ENCODE results near the gene NRP1.
A peak's percentile ranks its signal among the peaks of the same experiment; 100 is the strongest.

The NRP1 gene

GRCh38 chr10:33147013-33147310 is 187.5 kb downstream of the NRP1 start:
- H2BK15ac ChIP-seq (ENCODE audit: low read length), result no peak overlapping the region
- H2AFZ ChIP-seq (ENCODE audit: low read length), result no peak overlapping the region
- WGBS, 2 donors (ENCODE audit: extremely low coverage in 2 of 2, insufficient read length in 2 of 2, insufficient replicate concordance in 1 of 2), result no CpG with 5 or more reads among the region's 3 CpGs
- DNase-seq (ENCODE audit: low spot score), result no peak
- no peak overlapping the region for H2BK120ac ChIP-seq (ENCODE audit: low read depth, low read length)
- no peak overlapping the region for H4K91ac ChIP-seq (ENCODE audit: low read depth, low read length, poor library complexity)
- H2BK5ac ChIP-seq (ENCODE audit: low read length), result no peak overlapping the region
- H3K18ac ChIP-seq (ENCODE audit: low read length), result no peak overlapping the region
- H3K36me3 ChIP-seq (replicated peaks in 1 of 2; ENCODE audit: control insufficient read depth in 2 of 2, insufficient read depth in 2 of 2, low read length in 2 of 2), result no peaks in the 10 kb centered on the region
- H3K23ac ChIP-seq (ENCODE audit: low read depth, low read length, poor library complexity), result no peak overlapping the region
- peaks cover 0 to 69% (median 3%) of the 10 kb centered on the region in 3 experiments for H3K27me3 ChIP-seq (ENCODE audit: control insufficient read depth in 3 of 3, insufficient read depth in 3 of 3, low read depth in 1 of 3, low read length in 3 of 3)
- no peak overlapping the region for H3K4me3 ChIP-seq (ENCODE audit: low read length in 2 of 2)
- H3K4me1 ChIP-seq (ENCODE audit: control insufficient read depth in 2 of 2, insufficient read depth in 1 of 2, low read depth in 1 of 2, low read length in 2 of 2), result peaks cover 3 to 6% of the 10 kb centered on the region in 2 donors
- no peak overlapping the region for H4K8ac ChIP-seq (ENCODE audit: low read depth, low read length)
- H3K79me1 ChIP-seq (ENCODE audit: low read depth, low read length), result no peaks in the 10 kb centered on the region
- no peak overlapping the region for H3K9ac ChIP-seq (ENCODE audit: low read depth, low read length, poor library complexity)
- no peak overlapping the region for H2BK12ac ChIP-seq (ENCODE audit: low read length)
- no peak overlapping the region for H2AK5ac ChIP-seq (ENCODE audit: low read depth, low read length)
- H3K9me3 ChIP-seq (replicated peaks in 1 of 2; ENCODE audit: control insufficient read depth in 2 of 2, insufficient read depth in 1 of 2, low read depth in 1 of 2, low read length in 2 of 2), result peaks cover 0 to 9% of the 10 kb centered on the region in 2 donors
- no peak overlapping the region for H3K4me2 ChIP-seq (ENCODE audit: insufficient read depth, low read length, poor library complexity, severe bottlenecking)
- no peak overlapping the region for H3K4ac ChIP-seq (ENCODE audit: low read length)
- no peak overlapping the region for H3K14ac ChIP-seq (ENCODE audit: low read length)
- H3K27ac ChIP-seq (replicated peaks; ENCODE audit: low read length), result no peak overlapping the region

DNA sequence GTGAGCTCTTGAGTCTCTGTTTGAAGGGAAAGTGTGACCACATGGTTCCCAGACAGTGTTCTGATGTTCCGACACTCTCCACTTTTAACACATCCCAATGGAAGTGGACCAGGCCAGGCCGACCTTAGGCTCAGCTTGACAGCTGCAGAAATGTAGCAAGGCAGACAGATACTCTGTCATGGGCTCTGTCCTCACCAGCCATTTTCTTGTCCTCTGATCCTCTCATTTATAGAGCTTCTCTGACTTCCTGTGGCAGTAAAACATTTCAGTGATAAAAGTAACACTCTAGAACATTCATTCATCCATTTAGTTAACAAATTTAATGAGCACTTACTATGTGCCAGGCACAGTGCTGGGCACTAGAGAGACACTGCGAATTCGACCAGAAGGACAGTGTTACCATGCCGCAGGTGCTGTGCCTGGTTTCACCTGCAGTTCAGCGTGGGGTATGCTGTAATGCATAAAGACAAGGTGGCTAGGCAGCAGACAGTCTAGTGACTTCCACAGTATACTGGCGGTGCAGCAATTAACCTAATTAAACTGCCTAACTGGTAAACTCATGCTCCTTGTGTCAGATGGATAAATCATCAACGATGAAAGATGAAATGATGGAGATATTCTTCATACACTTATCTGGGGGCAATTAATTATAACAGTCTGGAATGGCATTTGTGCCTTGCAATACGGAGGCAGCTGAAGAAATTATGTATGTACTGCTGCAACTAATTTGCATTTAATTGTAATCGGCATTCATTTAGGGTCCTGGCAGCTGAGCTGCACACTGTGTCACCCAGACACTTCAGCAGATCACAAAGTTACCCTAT is 188.1 kb downstream of the NRP1 start:
- Histone ChIP-seq H3K79me1 (ENCODE audit: low read depth, low read length) (no peaks in the 10 kb centered on the region), H3K9ac (ENCODE audit: low read depth, low read length, poor library complexity) (no peak overlapping the region), H4K8ac (ENCODE audit: low read depth, low read length) (no peak overlapping the region), H3K4ac (ENCODE audit: low read length) (no peak overlapping the region), H4K91ac (ENCODE audit: low read depth, low read length, poor library complexity) (no peak overlapping the region), H3K27me3 (ENCODE audit: control insufficient read depth in 3 of 3, insufficient read depth in 3 of 3, low read depth in 1 of 3, low read length in 3 of 3) (peaks cover 0 to 66% (median 3%) of the 10 kb centered on the region in 3 experiments), H3K18ac (ENCODE audit: low read length) (no peak overlapping the region), H3K4me1 (ENCODE audit: control insufficient read depth in 2 of 2, insufficient read depth in 1 of 2, low read depth in 1 of 2, low read length in 2 of 2) (peaks cover 3 to 6% of the 10 kb centered on the region in 2 donors), H3K36me3 (replicated peaks in 1 of 2; ENCODE audit: control insufficient read depth in 2 of 2, insufficient read depth in 2 of 2, low read length in 2 of 2) (no peaks in the 10 kb centered on the region), H3K4me2 (ENCODE audit: insufficient read depth, low read length, poor library complexity, severe bottlenecking) (no peak overlapping the region), H2AFZ (ENCODE audit: low read length) (no peak overlapping the region), H2BK5ac (ENCODE audit: low read length) (no peak overlapping the region), H3K27ac (replicated peaks; ENCODE audit: low read length) (no peak overlapping the region), H3K9me3 (replicated peaks in 1 of 2; ENCODE audit: control insufficient read depth in 2 of 2, insufficient read depth in 1 of 2, low read depth in 1 of 2, low read length in 2 of 2) (peaks cover 0 to 9% of the 10 kb centered on the region in 2 donors), H2BK120ac (ENCODE audit: low read depth, low read length) (no peak overlapping the region), H3K4me3 (ENCODE audit: low read length in 2 of 2) (no peak overlapping the region), H3K14ac (ENCODE audit: low read length) (no peak overlapping the region), H2BK15ac (ENCODE audit: low read length) (no peak overlapping the region), H2AK5ac (ENCODE audit: low read depth, low read length) (no peak overlapping the region), H3K23ac (ENCODE audit: low read depth, low read length, poor library complexity) (no peak overlapping the region), H2BK12ac (ENCODE audit: low read length) (no peak overlapping the region)
- no peak for DNase-seq (ENCODE audit: low spot score)
- WGBS, 2 donors (ENCODE audit: extremely low coverage in 2 of 2, insufficient read length in 2 of 2, insufficient replicate concordance in 1 of 2), result no CpG with 5 or more reads among the region's 10 CpGs

- H2AK5ac ChIP-seq (ENCODE audit: low read depth, low read length), result no peak overlapping the region
Observed at GRCh38 chr10:33145451-33146188, 188.8 kb downstream of the NRP1 start.

DNA sequence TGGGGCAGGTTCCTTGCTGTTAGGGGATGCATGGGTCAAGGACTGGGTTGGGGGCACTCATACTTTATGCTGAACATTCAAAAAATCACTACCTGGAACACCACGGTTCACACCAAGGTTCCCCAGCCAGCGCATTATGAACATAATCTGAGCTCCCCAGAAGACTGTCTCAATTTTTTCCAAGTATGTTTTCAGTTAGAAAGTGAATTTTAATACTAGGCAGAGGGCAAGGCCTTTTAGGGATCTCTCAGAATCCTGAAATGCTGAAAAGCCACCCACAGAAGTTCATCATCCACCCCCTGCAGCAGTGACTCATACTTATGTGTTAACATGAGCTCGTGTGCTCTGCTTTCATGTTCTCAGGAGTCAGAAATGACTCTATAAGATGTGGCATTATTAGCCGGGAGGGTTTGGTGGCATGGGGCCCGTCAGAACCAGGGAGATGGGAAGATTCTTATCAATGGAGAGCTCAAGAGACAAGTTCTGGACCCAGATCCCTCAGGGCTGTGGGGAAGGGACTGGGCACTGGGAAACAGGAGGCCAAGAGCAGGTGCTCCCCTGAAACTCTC is 191.2 kb downstream of the NRP1 start:
- no peak overlapping the region for H2BK12ac ChIP-seq (ENCODE audit: low read length)
- WGBS, 2 donors (ENCODE audit: extremely low coverage in 2 of 2, insufficient read length in 2 of 2, insufficient replicate concordance in 1 of 2), result no CpG with 5 or more reads among the region's 5 CpGs
- no peak overlapping the region for H2AFZ ChIP-seq (ENCODE audit: low read length)
- H3K9me3 ChIP-seq (replicated peaks in 1 of 2; ENCODE audit: control insufficient read depth in 2 of 2, insufficient read depth in 1 of 2, low read depth in 1 of 2, low read length in 2 of 2), result peaks cover 1 to 7% of the 10 kb centered on the region in 2 donors
- no peak overlapping the region for H2BK5ac ChIP-seq (ENCODE audit: low read length)
- H3K27ac ChIP-seq (replicated peaks; ENCODE audit: low read length), result no peak overlapping the region
- H2AK5ac ChIP-seq (ENCODE audit: low read depth, low read length), result no peak overlapping the region
- H3K4me1 ChIP-seq (ENCODE audit: control insufficient read depth in 2 of 2, insufficient read depth in 1 of 2, low read depth in 1 of 2, low read length in 2 of 2), result peaks cover 3 to 6% of the 10 kb centered on the region in 2 donors
- peaks cover 0 to 59% (median 3%) of the 10 kb centered on the region in 3 experiments for H3K27me3 ChIP-seq (ENCODE audit: control insufficient read depth in 3 of 3, insufficient read depth in 3 of 3, low read depth in 1 of 3, low read length in 3 of 3)
- H3K4me3 ChIP-seq (ENCODE audit: low read length in 2 of 2), result no peak overlapping the region
- H3K4me2 ChIP-seq (ENCODE audit: insufficient read depth, low read length, poor library complexity, severe bottlenecking), result no peak overlapping the region
- H3K9ac ChIP-seq (ENCODE audit: low read depth, low read length, poor library complexity), result no peak overlapping the region
- H2BK15ac ChIP-seq (ENCODE audit: low read length), result no peak overlapping the region
- no peak overlapping the region for H3K4ac ChIP-seq (ENCODE audit: low read length)
- no peak overlapping the region for H4K8ac ChIP-seq (ENCODE audit: low read depth, low read length)
- no peaks in the 10 kb centered on the region for H3K36me3 ChIP-seq (replicated peaks in 1 of 2; ENCODE audit: control insufficient read depth in 2 of 2, insufficient read depth in 2 of 2, low read length in 2 of 2)
- H3K79me1 ChIP-seq (ENCODE audit: low read depth, low read length), result no peaks in the 10 kb centered on the region
- no peak overlapping the region for H3K23ac ChIP-seq (ENCODE audit: low read depth, low read length, poor library complexity)
- no peak overlapping the region for H4K91ac ChIP-seq (ENCODE audit: low read depth, low read length, poor library complexity)
- H3K14ac ChIP-seq (ENCODE audit: low read length), result no peak overlapping the region
- no peak overlapping the region for H2BK120ac ChIP-seq (ENCODE audit: low read depth, low read length)
- peak overlapping the region; percentile 21 for H3K18ac ChIP-seq (ENCODE audit: low read length)
- DNase-seq (ENCODE audit: low spot score), result no peak

More at GRCh38 chr10:33145451-33146188, 188.8 kb downstream of the NRP1 start:
- Histone ChIP-seq H2AFZ (ENCODE audit: low read length) (no peak overlapping the region), H4K8ac (ENCODE audit: low read depth, low read length) (no peak overlapping the region), H3K18ac (ENCODE audit: low read length) (peak overlapping the region; percentile 58), H2BK120ac (ENCODE audit: low read depth, low read length) (no peak overlapping the region), H3K4me3 (ENCODE audit: low read length in 2 of 2) (no peak overlapping the region), H3K9me3 (replicated peaks in 1 of 2; ENCODE audit: control insufficient read depth in 2 of 2, insufficient read depth in 1 of 2, low read depth in 1 of 2, low read length in 2 of 2) (peaks cover 1 to 9% of the 10 kb centered on the region in 2 donors), H3K36me3 (replicated peaks in 1 of 2; ENCODE audit: control insufficient read depth in 2 of 2, insufficient read depth in 2 of 2, low read length in 2 of 2) (no peaks in the 10 kb centered on the region), H3K27me3 (ENCODE audit: control insufficient read depth in 3 of 3, insufficient read depth in 3 of 3, low read depth in 1 of 3, low read length in 3 of 3) (peaks cover 0 to 62% (median 3%) of the 10 kb centered on the region in 3 experiments), H3K14ac (ENCODE audit: low read length) (no peak overlapping the region), H2BK5ac (ENCODE audit: low read length) (no peak overlapping the region), H3K23ac (ENCODE audit: low read depth, low read length, poor library complexity) (no peak overlapping the region), H4K91ac (ENCODE audit: low read depth, low read length, poor library complexity) (no peak overlapping the region), H3K27ac (replicated peaks; ENCODE audit: low read length) (no peak overlapping the region), H3K9ac (ENCODE audit: low read depth, low read length, poor library complexity) (no peak overlapping the region), H2BK12ac (ENCODE audit: low read length) (no peak overlapping the region), H3K4me2 (ENCODE audit: insufficient read depth, low read length, poor library complexity, severe bottlenecking) (no peak overlapping the region), H3K79me1 (ENCODE audit: low read depth, low read length) (no peaks in the 10 kb centered on the region), H3K4me1 (ENCODE audit: control insufficient read depth in 2 of 2, insufficient read depth in 1 of 2, low read depth in 1 of 2, low read length in 2 of 2) (peaks cover 3 to 6% of the 10 kb centered on the region in 2 donors), H2BK15ac (ENCODE audit: low read length) (no peak overlapping the region), H3K4ac (ENCODE audit: low read length) (no peak overlapping the region)
- no peak for DNase-seq (ENCODE audit: low spot score)
- no CpG with 5 or more reads among the region's 8 CpGs for WGBS, 2 donors (ENCODE audit: extremely low coverage in 2 of 2, insufficient read length in 2 of 2, insufficient replicate concordance in 1 of 2)

Data from neuronal stem cell (in vitro differentiated cells).